NCI-H526 (cell line): ENCODE results near the gene CBR1.
A peak's percentile ranks its signal among the peaks of the same experiment; 100 is the strongest.
"Not testable (repeated sequence)": the region's sequence is repeated elsewhere in the genome, so short reads cannot be mapped to it uniquely, and the experiment has no call there.

Experiments
- DNase-seq, 2 experiments: peaks; one replicate each; lab custom pipeline; 2025; lab: John Stamatoyannopoulos, UW

The CBR1 gene

GRCh38 chr21:36048357-36048756, 21.5 kb upstream of the CBR1 start:
- DNase-seq, result no peak

DNA sequence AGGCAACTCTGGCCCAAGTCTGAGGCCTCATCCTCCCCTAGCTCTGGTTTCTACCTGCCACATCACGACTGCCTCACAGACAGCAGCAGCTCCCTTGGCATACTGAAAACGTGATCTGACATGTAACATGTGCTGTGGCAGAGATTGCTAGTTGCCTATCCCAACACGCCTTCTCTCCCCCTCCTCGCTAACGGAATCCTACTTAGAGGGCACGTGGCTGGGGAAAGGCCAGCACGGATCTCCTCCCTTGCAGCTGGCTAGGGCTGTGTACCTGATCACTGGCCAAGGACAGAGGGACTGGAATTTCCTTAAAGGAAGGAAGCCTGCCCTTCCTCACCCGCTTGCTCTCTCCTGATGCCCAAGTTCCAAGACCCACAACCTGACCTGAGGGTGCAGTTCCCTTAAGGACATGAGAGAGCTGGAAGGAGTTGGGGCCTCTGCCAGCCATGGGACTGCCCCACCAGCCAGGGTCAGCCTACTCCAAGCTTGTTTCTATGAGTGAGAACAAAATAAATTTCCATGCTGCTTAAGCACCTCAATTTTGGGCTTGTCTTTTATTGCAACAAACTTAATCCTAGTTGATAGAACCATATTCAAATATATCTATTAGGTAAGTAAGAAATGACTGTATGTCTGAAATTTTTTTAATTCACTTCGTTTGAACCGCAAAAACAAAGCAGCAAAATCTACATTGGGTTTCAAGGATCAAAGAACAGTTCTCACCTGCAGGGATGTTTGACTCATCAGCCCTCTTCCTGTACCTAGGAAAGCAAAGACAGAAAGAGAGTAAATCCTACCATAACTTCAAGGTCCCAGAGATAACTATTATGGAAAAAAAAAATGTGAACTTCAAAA, 16.7 kb upstream of the CBR1 start:
- no peak for DNase-seq

DNA sequence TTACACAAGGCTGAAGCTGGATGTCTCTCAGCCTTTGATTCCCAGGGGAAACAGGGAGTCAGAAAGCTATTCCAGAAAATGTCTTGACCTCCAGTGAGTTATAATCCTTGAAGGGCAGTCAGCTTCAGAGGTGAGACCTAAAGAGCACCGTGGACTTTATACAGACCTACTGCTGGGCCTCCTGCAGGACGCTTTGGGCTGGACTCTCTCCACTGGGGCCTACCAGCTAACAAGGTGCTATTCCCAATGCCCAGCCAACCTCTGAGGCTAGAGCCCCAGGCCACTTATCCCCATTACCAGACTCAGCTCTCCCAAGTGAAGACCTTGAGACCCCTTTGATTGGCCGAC, 16.1 kb upstream of the CBR1 start:
- DNase-seq, result no peak

- no peak for DNase-seq
These were observed 14.3 kb upstream of the CBR1 start for GRCh38 chr21:36055551-36055950.

- peak; percentile 60 to 81 for DNase-seq
These were observed 10.0 kb upstream of the CBR1 start for GRCh38 chr21:36059823-36060158.

GRCh38 chr21:36060159-36060921, 9.5 kb upstream of the CBR1 start, which contains the start of gene SETD4:
TSS of gene SETD4 (minus strand) at chr21:36060526. CDS start at chr21:36058888, 1,638 bp downstream.
- peak; percentile 93 to 95 for DNase-seq

GRCh38 chr21:36061445-36061844, 8.4 kb upstream of the CBR1 start:
- peak in 1 of 2 experiments; percentile 3 for DNase-seq

DNA sequence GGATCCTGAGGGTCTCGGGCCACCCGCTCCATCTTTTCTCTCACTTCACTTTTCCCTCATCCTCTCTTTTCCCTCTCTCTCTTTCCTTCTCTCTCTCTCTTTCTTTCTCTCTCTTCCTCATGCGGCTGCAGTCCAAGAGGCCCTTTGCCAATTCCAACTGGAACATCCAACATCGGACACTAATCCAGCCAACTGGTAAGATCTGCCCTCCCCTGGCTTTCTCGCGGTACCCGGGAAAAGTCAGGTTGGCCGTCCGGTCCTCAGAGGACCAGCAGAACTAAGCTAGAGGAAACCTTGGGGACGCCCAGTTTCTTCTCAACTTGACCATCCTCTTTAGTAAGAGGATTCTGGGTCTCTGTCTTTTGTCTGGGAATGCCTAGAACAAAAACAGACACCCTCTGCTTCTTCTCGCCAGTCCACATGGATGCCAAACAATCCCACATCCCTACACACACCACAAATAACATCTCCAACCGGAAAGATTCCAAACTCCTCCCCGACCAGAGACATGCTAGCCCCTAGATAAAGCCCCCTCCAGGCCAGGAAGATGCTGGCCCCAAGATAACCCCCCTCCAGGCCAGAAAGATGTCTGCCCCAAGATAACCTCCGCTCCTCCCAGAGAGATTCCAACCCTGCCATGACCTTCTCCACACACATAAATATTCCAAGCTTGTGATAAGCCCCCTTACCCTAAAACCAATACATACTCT, 6.3 kb upstream of the CBR1 start:
- DNase-seq, result no peak

- no peak for DNase-seq
These were observed 5.8 kb upstream of the CBR1 start for GRCh38 chr21:36064085-36064460.

- peak in 1 of 2 experiments; percentile 11 for DNase-seq
These were observed 4.3 kb upstream of the CBR1 start for GRCh38 chr21:36065497-36066036.

DNA sequence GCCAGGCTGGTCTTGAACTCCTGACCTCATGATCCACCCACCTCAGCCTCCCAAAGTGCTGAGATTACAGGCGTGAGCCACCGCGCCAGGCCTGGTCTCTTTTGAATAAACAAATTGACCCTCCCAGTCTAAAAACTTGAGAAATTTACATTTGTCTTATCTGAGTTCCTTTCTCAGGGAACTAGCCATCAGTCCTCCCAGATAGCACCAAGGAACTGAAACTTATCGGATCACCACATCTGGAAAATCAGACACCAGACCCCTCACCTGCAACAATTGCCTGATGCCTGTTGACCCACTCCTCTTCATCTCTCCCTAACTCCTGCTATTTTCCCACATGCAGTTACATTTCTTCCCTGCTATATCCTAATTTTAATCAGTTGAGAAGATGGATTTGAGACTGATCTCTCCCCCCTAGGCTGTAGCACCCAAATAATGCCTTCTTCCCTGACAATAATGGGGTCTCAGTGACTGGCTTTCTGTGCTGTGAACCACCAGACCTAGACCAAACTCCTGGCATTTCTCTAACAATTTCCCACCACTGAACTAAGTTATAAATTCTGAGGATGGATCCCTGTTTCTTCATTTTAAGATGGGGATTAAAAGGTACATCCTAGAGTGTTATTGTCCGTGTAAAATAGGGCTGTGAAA, 951 bp upstream of the CBR1 start:
- DNase-seq, result no peak

- no peak for DNase-seq
These were observed 1.2 kb downstream of the CBR1 start for GRCh38 chr21:36070999-36071398.

- DNase-seq, result no peak
These were observed 2.8 kb downstream of the CBR1 start for GRCh38 chr21:36072453-36073162.

GRCh38 chr21:36073181-36073580, 3.4 kb downstream of the CBR1 start:
- no peak for DNase-seq

- DNase-seq, result not testable (repeated sequence)
These were observed 4.1 kb downstream of the CBR1 start for GRCh38 chr21:36073911-36074310.

DNA sequence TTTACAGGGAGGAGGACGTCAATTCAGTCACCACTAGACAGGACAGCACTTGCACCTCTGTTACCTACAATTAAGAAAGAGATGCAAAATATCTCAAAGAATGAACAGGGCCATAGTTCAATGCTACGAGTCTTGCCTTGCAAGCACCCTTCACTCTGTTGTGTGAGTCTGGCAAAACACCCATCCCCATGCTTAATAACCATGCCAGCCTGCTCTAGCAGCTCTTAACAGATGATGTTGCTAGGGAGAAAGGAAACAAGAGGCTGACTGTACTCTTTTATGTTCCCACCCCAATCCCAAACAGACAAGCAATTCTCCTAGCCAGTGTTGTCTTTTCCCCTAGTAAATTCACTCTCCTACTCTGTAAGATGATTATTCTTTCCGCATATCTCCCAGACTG, 5.3 kb downstream of the CBR1 start:
- DNase-seq, result no peak

- no peak for DNase-seq
These were observed 6.1 kb downstream of the CBR1 start for GRCh38 chr21:36075953-36076352.

GRCh38 chr21:36076878-36077655, 7.2 kb downstream of the CBR1 start:
- DNase-seq, result no peak

GRCh38 chr21:36077758-36078157, 7.9 kb downstream of the CBR1 start:
- no peak for DNase-seq

GRCh38 chr21:36079010-36079649, 9.3 kb downstream of the CBR1 start:
- DNase-seq, result no peak
